Limb (tissue), 2 donors: ENCODE results near the gene USP11.

ENCODE experiments used
- DNase-seq, 2 donors: peaks; one replicate each; pipeline ENCODE4 v3.0.0-alpha.2; 2016; ENCODE audit errors: extremely low spot score in 2 of 2

Gene USP11

DNA sequence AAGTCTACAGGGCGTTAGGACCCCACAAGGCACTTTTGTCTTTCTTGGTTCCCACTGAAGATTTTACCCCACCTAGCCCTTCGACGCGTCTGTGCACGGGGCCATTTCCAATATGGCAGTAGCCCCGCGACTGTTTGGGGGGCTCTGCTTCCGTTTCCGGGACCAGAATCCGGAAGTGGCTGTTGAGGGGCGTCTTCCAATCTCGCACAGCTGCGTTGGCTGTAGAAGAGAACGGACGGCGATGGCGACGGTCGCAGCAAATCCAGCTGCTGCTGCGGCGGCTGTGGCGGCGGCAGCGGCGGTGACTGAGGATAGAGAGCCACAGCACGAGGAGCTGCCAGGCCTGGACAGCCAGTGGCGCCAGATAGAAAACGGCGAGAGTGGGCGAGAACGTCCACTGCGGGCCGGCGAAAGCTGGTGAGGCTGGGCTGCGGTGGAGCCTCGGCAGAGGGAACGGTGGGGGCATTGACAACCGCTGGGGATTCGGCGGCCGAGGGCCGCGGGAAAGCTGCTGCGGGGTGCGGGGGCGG is at the start of gene USP11:
TSS of gene USP11 (plus strand) at position 207 of the 530 bp plus-strand sequence. CDS start at position 242, 35 bp downstream.
- DNase-seq, result peak; percentile 58 to 79

DNA sequence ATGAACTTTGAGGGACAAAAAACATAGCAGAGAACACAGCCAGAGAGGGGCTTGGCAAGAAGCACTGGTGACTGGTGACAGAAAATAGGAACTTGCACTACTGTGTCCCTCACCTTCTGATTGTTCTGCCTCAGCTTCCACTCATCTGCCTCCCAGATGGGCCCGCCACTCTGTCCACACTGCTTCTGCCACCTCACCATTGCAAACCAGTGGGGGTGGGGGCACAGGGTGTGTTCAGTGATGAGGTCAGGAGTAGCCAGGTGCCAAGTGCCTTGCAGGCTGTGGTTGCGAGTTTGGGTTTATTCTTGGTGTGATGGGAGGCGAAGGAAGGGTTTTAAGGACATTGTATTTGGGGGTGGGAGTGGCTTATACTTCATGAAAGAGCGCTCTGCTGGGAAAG is 48.3 kb upstream of the USP11 start:
- DNase-seq, result no peak

DNA sequence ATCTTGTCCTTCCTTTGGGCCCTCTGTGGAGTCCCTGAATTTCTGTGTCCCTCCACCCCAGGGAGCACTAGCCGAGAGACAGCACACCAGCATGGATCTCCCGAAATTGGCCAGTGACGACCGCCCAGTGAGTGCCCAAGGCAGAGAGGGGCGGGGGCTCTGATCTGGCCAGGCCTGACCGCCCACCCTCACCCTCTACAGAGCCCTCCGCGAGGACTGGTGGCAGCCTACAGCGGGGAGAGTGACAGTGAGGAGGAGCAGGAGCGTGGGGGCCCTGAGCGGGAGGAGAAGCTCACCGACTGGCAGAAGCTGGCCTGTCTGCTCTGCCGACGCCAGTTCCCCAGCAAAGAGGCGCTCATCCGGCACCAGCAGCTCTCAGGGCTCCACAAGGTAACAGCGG is 47.6 kb upstream of the USP11 start:
- DNase-seq, result no peak

DNA sequence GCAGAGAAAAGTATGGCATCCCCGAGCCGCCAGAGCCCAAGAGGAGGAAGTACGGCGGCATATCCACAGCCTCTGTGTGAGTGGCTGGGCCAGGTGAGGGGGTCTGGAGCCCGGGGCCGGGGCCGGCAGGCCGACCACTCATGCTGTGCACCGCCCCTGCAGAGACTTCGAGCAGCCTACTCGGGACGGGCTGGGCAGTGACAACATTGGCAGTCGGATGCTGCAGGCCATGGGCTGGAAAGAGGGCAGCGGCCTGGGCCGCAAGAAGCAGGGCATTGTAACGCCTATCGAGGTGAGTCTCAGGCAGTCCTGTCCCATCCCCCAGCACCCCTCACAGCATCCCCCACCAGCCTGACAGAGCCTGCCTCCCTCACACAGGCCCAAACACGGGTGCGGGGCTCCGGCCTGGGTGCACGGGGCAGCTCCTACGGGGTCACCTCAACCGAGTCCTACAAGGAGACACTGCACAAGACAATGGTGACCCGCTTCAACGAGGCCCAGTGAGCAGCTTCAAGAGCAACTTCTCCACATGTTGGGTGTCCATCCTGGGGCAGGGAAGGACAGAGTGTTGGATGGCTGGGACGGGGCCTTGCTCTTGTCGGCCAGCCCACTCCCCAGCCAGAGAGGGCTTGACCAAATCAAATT is 46.6 kb upstream of the USP11 start:
- DNase-seq, result no peak

DNA sequence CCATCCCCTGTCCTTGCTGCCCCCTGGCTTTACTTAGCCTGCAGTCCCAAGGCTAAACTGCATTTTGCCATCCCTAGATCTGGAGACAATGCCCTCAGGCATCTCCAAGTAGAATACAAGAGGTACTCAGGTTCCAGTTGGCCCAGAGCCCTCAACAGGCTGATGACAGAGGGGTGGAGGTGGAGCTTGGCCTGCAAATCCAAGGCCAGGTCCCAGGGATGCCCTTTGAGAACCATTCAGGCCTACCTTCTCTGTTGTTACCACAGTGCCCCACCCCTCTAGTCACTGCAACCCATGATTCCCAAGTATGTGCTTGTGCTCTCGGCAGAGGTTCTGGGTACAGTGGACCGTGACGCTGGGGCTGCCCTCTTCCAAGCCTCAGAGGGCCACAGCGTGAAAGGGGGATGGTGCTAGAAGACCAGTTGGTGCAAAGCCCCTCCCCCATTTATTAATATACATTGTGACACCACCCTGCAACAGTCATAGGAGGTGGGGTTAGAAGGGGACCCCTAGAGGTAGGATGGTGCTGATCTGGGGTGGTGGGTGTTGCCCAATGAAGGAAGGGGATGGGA is 45.6 kb upstream of the USP11 start:
- DNase-seq, result no peak

DNA sequence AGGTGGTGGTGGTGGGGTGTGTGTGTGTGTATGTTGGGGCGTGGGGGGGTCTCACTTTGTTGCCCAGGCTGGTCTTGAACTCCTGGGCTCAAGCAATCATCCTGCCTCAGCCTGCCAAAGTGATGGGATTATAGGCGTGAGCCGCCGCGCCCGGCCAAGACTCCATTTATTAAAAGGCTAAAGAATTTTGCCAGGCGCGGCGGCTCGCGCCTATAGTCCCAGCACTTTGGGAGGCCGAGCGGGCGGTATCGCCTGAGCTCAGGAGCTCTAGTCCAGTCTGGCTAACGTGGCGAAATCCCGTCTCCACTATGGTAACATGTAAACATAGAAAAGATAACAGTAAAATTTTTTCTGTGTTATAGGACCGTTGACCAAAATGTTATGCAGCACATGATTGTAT is 42.9 kb upstream of the USP11 start:
- no peak for DNase-seq

DNA sequence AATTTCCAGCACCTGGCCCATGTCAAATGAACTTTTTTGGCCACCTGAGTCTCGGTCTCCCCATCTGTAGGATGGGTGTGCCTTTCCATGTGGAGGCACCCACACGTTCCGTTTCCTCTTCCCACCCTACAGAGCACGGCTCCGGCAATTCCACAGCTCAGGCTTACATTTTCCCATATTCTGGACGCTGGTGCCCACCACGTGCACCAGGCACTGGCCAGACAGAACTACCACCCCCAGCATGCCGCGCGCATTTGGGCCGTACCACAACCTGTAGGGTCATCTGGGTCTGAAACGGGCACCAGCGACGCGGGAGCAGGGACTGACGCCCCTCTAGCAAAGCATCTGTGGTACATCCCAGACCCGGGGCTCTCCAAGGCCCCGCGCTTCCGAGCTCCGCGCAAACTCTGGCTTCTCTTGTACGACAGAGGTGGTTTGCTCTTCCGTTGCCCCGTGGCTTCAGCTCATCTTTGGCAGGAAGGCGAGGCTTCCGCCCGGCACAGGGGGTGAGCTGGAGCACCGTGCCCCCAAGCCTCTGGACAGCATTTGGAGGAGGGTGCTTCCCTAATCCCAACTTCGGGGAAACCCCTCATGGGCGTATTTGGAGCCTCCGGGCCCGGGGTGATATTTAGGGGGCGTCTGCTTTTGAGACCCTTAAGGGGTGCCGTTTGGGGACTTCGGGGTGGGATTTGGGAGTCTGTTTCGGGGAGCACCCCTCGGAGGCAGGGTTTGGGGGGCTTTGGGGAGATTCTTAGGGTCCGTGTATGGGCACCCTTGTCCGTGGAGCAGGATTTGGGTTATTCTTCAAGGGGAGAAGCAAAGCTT is 42.2 kb upstream of the USP11 start:
- DNase-seq, result peak; percentile 85 to 89

DNA sequence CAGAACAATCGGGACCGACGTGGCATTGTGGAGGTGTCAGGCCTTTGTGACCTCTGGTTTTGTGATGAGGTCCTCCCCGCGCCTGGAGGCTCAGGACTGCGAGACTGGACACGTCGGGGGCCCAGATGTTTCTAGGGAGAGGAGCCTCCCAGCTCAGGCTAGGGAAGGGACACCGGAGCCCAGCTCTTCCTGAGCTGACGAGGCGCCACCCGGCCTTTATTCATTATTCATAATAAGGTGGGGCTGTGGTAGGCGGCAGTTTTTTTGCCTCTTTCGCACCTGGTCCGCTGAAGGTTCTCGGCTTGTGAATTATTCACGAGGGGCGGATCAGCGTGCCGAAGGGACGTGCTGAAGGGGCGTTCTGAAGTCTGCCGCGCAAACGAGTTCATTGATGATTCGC is 41.5 kb upstream of the USP11 start:
- DNase-seq, result no peak

DNA sequence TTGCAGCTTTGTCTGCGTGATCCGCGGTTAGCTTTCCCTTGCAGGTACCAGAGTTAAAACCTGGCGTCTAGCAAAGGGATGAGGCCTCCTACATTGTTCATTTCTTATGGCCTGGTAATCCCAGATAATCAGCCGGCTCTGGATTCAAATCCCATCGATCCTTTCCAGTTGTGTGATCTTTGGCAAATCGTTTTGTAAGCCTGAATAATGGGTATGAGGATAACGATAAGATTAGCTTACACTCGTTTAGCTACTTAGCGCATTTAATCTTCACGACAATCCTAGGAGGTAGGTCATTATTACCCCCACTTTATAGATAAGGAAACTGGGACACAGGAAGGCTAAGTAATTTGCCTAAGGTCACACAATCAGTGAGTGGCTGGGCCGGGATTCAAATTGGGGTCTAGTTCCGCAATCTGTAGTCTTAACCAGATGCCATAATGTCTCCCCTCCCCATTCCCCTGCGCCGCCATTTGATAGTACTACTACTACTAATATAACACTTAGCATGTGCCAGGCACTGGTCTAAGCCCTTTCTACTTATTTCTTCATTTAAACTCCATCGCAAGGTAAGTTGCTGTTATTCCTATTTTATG is 40.9 kb upstream of the USP11 start:
- no peak for DNase-seq

DNA sequence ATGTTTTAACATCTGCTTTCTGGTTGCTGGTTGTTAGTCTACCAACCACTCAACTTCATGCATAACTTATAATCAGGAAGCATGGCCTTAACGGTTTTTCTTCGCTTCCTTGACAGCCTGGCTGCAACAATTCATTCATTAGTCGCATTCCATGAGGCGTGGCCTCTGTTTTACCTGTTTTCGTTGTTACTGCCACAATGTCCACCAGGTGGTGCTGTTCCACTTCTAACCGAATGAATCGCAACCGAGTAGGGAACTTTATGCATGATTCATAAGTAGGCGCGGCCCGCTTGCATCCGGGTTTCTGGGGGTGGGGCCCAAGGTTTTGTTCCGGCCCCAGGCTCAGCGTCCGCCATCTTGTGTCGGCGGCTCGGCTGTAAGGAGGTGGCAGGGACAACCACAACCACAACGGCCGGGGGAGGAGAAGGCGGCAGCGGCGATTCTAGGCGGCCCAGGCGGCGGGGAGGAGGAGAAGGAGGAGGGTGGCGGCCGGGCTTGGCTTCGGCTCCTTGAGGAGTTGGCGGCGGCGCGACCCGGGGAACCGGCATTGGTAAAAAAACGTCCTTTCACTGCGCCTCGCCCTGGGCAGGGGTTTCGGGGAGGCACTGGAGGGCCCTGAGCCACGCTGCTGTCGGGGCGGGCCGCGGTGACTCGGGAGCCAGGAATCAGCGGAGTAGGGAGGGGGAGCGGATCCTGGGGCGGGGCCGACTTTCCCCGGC is 39.2 kb upstream of the USP11 start, which contains the start of gene UBA1:
TSS of gene UBA1 (plus strand) at position 355 of the 719 bp plus-strand sequence. CDS start 4,974 bp downstream, outside the sequence.
- DNase-seq, result peak; percentile 87 to 91

DNA sequence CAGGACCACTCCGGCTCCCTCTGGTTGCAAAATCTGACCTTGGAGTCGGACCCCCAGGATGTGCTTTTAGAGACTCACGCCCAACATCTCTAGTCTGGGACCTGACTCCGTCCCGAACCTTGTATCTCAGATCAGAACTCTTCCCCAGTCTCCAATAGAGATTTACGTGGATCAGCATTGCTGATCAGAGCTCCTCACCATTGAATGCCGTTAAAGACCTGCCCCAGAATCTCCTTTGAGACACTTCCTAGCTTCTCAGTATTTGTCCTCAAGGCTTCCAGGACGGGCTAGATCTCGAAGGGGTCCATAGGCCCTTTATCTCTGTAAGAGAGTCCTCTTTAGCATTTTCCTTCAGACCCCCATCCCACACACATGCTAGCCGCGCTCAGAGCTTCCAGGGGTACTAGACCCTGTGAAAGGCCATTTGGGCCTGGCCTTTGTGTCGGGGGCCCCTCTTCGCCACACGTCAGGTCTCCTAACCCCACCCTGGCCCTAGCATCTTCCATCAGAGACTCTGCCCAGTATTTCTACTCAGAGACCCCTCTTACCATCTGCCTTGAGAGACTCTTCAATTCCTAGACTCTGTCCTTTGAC is 38.5 kb upstream of the USP11 start:
- DNase-seq, result no peak

DNA sequence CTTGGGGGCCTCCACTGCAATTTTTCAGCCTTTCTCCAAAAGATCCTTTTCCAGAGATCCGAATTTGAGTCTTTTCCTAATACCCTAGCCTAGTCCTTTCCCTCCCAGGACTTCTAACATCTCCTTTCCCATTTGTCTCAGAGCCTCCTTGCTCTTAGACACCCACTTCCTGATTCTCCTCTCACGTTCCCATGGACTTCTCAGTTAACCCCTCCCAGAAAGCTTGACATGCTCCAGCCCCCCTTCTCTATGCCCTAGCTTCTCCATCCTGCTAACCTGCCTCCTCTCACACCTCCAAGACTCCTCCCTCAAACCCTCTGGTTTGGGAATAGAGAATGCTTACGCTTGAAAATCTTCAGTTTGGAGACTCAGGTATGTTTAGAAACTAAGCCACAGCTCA is 36.7 kb upstream of the USP11 start:
- no peak for DNase-seq

DNA sequence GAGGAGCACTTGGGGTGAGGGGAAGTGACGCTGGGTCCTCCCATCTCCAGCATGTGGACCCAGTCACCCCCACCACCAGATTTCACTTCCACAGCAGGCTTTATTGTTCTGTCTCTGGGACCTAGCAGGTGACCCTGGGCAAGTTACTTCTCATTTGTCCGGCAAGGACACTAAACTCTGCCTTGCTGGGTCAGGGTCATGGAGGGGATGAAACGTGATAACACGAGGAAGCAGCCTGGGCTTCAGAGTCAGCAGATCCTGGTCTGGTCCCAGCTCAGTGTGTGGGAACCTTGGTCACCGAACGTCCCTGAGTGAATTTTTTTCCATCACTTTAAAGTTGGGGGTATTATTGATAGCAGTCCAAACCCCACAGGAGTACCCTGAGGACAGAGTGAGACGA is 35.3 kb upstream of the USP11 start:
- DNase-seq, result no peak

DNA sequence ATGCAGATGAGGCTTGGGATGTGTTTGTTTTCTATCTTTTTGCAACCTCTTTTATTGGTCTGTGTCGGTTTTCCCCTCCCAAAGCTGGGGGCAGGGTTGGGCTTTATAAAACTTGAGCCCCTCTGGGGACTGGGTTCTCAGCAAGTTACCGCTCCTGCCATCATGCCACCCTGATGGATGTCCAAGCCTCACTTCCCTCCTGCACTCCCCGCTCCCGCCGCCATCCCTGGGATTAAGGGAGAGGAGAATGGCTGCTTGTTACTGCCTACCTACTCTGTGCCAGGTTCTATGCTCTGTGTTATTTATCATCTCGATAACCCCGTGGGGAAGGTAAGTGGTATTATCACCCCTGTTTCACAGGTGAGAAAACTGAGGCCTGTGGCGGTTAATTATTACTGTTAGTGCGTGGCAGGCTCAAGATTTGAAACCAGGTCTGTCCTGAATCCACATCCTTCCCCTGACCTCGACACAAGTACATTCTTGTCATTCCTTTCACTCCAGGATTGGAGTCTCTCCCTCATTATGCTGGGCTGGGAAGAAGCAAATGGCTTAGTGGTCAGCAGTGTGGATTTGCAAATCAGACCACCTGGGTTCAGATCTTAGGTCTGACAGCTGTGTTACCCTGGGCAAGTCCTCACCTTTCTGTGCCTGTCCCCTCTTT is 34.7 kb upstream of the USP11 start:
- no peak for DNase-seq

DNA sequence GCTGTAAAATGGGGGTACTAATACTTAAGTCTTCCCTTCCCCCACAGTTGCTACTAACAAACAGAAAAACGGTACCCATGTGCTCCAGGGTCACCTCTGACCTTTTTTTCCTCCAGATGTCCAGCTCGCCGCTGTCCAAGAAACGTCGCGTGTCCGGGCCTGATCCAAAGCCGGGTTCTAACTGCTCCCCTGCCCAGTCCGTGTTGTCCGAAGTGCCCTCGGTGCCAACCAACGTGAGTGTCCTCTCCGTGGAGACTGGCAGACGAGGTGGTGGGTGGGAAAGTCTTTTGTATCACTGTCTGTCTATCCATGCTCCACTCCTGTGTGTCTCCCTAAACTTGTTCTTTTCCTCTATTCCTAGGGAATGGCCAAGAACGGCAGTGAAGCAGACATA is 34.1 kb upstream of the USP11 start:
- no peak for DNase-seq

DNA sequence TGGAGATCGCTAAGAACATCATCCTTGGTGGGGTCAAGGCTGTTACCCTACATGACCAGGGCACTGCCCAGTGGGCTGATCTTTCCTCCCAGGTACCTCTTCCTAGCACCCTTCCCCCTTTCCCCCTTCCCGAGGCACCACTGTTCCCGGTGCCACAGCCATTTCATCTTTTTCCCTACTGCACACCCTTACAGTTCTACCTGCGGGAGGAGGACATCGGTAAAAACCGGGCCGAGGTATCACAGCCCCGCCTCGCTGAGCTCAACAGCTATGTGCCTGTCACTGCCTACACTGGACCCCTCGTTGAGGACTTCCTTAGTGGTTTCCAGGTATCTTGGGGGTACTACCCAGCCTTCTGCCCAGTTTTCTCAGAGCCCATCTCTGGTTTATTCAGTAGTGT is 33.5 kb upstream of the USP11 start:
- DNase-seq, result no peak

DNA sequence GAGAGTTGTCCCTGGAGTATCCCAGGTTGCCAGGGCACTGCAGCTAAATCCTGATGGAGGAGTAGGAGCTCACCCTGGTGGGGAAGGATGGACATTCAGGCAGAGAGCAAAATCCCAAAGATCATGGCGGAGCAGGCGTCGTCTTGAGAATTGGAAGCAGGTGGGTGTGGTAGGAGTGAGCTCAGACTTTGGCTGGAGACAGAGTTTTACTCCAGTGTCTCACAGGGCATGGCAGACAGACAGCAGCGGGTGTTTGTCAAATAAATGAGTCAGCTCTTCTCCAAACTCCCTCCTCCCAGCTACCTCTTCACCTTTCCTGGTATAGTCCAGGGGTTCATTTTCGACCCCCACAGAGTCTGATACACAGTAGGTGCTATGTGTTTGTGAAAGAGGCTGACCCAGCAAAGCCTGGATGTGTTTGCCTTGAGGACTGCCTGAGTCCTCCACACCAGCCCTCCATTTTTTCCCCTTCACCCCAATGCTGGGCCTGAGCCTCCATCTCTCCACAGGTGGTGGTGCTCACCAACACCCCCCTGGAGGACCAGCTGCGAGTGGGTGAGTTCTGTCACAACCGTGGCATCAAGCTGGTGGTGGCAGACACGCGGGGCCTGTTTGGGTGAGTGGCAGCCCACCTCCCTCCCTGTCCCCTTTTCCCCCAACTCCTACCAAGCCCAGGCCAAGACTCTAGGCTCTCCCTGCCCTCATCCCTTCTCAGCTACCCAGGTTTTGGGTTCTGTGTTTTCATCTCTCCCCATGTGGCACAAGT is 32.2 kb upstream of the USP11 start:
- no peak for DNase-seq

DNA sequence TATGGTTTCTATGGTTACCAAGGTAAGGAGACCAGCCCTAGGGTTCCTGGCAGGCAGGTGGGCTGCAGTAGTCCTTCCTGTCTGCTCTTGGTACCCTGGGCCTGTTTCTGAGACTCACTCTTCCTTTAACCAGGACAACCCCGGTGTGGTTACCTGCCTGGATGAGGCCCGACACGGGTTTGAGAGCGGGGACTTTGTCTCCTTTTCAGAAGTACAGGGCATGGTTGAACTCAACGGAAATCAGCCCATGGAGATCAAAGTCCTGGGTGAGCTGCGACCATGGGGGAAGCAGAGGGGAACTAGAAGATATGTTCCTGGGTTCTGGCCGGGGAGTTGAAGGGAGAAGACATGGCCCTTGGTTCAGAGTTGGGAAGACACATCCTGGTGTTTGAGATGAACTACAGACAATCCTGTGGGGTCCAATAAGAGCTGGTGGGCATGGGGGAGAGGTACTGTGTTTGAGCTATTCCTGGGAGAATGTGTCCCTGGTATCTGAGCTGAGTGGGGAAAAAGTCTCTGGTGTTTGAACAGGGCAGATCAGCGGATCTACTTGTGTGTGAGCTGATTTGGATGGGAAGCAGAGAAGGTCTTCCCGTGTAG is 31.4 kb upstream of the USP11 start:
- no peak for DNase-seq

DNA sequence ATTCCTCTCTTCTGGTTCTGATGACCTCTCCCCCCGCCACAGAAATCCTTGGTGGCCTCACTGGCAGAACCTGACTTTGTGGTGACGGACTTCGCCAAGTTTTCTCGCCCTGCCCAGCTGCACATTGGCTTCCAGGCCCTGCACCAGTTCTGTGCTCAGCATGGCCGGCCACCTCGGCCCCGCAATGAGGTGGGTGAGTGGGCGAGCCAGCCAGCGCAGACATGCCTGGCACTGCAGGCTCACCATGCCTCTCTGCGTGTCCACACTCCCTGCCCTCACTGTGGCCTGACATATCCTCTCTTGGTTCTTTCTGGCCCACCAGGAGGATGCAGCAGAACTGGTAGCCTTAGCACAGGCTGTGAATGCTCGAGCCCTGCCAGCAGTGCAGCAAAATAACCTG is 30.5 kb upstream of the USP11 start:
- DNase-seq, result no peak
